HG03045 (cell line): ENCODE measurements around the gene HSD17B2.
"Not testable (repeated sequence)": the region's sequence is repeated elsewhere in the genome, so short reads cannot be mapped to it uniquely, and the experiment has no call there.

Experiments
- ATAC-seq: cut with Tn5 transposase; IDR thresholded peaks from one replicate; pipeline ENCODE4 v1.9.1; 2021; ENCODE audit warnings: mild to moderate bottlenecking, moderate library complexity; ENCODE audit not compliant: unreplicated experiment

The HSD17B2 gene

GRCh38 chr16:82118749-82119148 is 83.7 kb downstream of the HSD17B2 start:
- no peak for ATAC-seq

- no peak for ATAC-seq
Measured at GRCh38 chr16:82119405-82119804, 84.4 kb downstream of the HSD17B2 start.

DNA sequence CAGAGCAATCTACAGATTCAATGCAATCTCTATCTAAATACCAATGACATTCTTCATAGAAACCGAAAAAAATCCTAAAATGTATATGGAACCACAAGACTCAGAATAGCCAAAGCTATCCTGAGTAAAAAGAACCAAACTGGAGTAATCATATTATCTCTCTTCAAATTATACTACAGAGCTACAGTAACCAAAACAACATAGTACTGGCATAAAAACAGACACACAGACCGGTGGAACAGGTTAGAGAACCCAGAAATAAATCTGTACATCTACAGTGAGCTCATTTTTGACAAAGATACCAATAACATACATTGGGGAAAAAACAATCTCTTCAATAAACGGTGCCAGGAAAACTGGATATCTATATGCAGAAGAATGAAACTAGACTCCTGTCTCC is 89.6 kb downstream of the HSD17B2 start:
- ATAC-seq: no peak

GRCh38 chr16:82129881-82130280 is 94.8 kb downstream of the HSD17B2 start:
- no peak for ATAC-seq

DNA sequence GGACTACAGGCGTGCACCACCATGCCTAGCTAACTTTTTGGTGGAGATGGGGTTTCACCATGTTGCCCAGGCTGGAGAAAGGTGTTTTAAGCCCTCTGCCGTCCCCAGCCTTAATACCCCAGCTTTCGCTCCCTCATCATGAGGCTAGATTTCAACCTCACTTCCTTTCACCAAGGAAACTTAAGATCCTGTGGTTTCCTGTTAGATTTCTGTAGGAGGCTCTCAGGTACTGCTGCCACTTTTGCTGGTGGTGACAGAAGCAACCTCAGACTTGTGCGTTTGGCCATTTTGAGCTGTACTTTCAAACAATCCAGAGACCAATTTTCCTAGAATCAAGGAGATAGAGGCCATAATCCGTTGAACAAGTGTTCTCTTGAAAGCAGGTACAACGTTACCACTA is 98.7 kb downstream of the HSD17B2 start:
- ATAC-seq: no peak

DNA sequence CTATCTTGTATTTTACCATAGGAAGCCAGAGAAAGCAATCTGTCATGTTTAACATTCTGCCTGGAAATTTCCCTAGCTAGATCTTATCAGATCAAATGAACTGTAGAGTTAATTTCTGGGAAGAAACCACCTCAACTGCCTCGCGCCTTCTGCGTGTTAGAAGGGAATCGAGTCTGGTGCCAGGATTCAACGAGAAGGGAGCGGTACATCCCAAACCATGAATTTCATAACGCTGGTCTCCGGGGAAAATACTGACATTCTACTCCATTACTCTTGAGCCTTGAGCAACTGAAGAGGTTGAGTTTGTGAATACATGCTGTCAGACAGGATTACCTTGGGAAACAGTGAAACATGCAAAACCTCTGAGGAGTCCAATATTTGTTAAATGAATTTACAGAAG is 99.8 kb downstream of the HSD17B2 start:
- no peak for ATAC-seq

GRCh38 chr16:82135844-82136243 is 100.8 kb downstream of the HSD17B2 start:
- ATAC-seq: no peak

- ATAC-seq: no peak
Measured at GRCh38 chr16:82136956-82137821, 102.1 kb downstream of the HSD17B2 start.

GRCh38 chr16:82137822-82138167 is 102.7 kb downstream of the HSD17B2 start:
- no peak for ATAC-seq

GRCh38 chr16:82138478-82139285 is 103.6 kb downstream of the HSD17B2 start:
- ATAC-seq: no peak

GRCh38 chr16:82139286-82139571 is 104.2 kb downstream of the HSD17B2 start:
- ATAC-seq: not testable (repeated sequence)

- no peak for ATAC-seq
Measured at GRCh38 chr16:82146556-82146955, 111.5 kb downstream of the HSD17B2 start.

DNA sequence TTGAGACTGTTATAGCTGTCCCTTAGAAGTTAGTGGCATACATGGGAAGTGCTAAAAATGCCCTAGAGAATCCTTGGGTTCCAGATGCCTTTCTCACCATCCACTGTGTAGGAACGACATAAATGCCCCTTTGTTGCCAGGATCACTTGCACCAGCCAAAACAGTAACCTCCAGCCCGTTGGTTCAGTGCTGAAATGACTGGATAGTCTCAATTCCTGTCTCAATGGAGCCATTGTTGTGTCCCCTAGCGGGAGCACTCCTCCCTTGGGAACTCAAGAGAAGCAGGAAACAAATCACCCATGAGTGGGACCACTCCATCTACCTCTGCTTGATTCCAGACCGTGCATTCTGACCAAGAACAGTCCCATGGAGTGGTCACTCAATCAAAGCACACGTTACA is 111.9 kb downstream of the HSD17B2 start:
- no peak for ATAC-seq

- ATAC-seq: no peak
Measured at GRCh38 chr16:82147546-82147945, 112.5 kb downstream of the HSD17B2 start.
